HepG2 (cell line): ENCODE data around the gene CPSF7. TPM values are rescaled to one million over a fixed set of nuclear protein-coding genes. Genes with fewer than 3 reads are reported as not detected.

Source experiments
- DMAP1 ChIP-seq: IDR thresholded peaks from 2 replicates; pipeline ENCODE4 v1.6.1; 2016
- EZH2 ChIP-seq: conservative IDR thresholded peaks from 2 replicates; pipeline ENCODE4 v1.6.1; 2012; ENCODE audit warnings: mild to moderate bottlenecking, low read depth, low read length, moderate library complexity
- FOXK2 ChIP-seq: fragments of 450-650 bp; IDR thresholded peaks from 2 replicates; pipeline ENCODE4 v1.6.1; 2016
- HOXA9 ChIP-seq: sonication (generic); formaldehyde crosslinking; IDR thresholded peaks from 2 replicates; pipeline ENCODE4 v1.8.1; 2022; ENCODE audit warnings: missing genetic modification reagents, mild to moderate bottlenecking, moderate library complexity, borderline replicate concordance
- NFYB ChIP-seq: sonication (generic); formaldehyde crosslinking; IDR thresholded peaks from 2 replicates; pipeline ENCODE4 v1.4.0; 2020; ENCODE audit warnings: missing genetic modification reagents
- SALL2 ChIP-seq: sonication (generic); formaldehyde crosslinking; IDR thresholded peaks from 2 replicates; pipeline ENCODE4 v1.8.1; 2023; ENCODE audit warnings: mild to moderate bottlenecking, missing genetic modification reagents, inconsistent platforms
- SMARCC2 ChIP-seq: fragments of 450-650 bp; IDR thresholded peaks from 2 replicates; pipeline ENCODE4 v1.6.1; 2017; ENCODE audit warnings: antibody characterized with exemption, mild to moderate bottlenecking
- SPEN ChIP-seq: sonication (generic); formaldehyde crosslinking; IDR thresholded peaks from 2 replicates; pipeline ENCODE4 v1.5.1; 2020; ENCODE audit warnings: low read depth, mild to moderate bottlenecking, missing genetic modification reagents
- STAT5B ChIP-seq: sonication (generic); formaldehyde crosslinking; IDR thresholded peaks from 2 replicates; pipeline ENCODE4 v1.4.0; 2020; ENCODE audit warnings: missing genetic modification reagents
- ZKSCAN5 ChIP-seq: sonication (generic); formaldehyde crosslinking; IDR thresholded peaks from 2 replicates; pipeline ENCODE4 v1.5.1; 2020; ENCODE audit warnings: mild to moderate bottlenecking, missing genetic modification reagents
- ZNF24 ChIP-seq: fragments of 450-650 bp; IDR thresholded peaks from 2 replicates; pipeline ENCODE4 v1.6.1; 2017; ENCODE audit warnings: antibody characterized with exemption, mild to moderate bottlenecking
- ZNF570 ChIP-seq: sonication (generic); formaldehyde crosslinking; IDR thresholded peaks from 2 replicates; pipeline ENCODE4 v1.4.0; 2020; ENCODE audit warnings: mild to moderate bottlenecking, missing genetic modification reagents, borderline replicate concordance
- ZNF660 ChIP-seq: sonication (generic); formaldehyde crosslinking; IDR thresholded peaks from 2 replicates; pipeline ENCODE4 v1.5.1; 2020; ENCODE audit warnings: mild to moderate bottlenecking, low read depth, missing genetic modification reagents, borderline replicate concordance
- ZNF703 ChIP-seq: sonication (generic); formaldehyde crosslinking; IDR thresholded peaks from 2 replicates; pipeline ENCODE4 v1.5.1; 2020; ENCODE audit warnings: missing genetic modification reagents, mild to moderate bottlenecking, moderate library complexity, borderline replicate concordance
- ZNF720 ChIP-seq: sonication (generic); formaldehyde crosslinking; IDR thresholded peaks from 2 replicates; pipeline ENCODE4 v1.4.0; 2020; ENCODE audit warnings: missing genetic modification reagents
- ZNF746 ChIP-seq: sonication (generic); formaldehyde crosslinking; IDR thresholded peaks from 2 replicates; pipeline ENCODE4 v1.8.0; 2022; ENCODE audit warnings: mild to moderate bottlenecking, missing genetic modification reagents
- ZNF772 ChIP-seq: sonication (generic); formaldehyde crosslinking; IDR thresholded peaks from 2 replicates; pipeline ENCODE4 v1.5.0; 2020; ENCODE audit warnings: mild to moderate bottlenecking, missing genetic modification reagents
- polyA plus RNA-seq, 8 experiments: library from polyadenylated mRNA; depleted of rRNA in 3 of 8; stranded (reverse) in 7 of 8; unstranded in 1 of 8; fragments of >200 nt; fragmentation: Illumina TruSeq in 4 of 8; extraction: Trizol in 4 of 8; gene quantifications; 2 replicates each; pipeline versions ENCODE4 v1.2.1 to v1.2.3, GENCODE V29; 2011 to 2016; ENCODE audit warnings: low read depth in 4 of 8, missing spikeins in 1 of 8, mixed read lengths in 1 of 8; ENCODE audit not compliant: insufficient read depth in 1 of 8
- total RNA-seq, 5 experiments: library from RNA; depleted of rRNA; stranded (reverse); fragments of >200 nt; fragmentation: Illumina TruSeq; extraction: Trizol; gene quantifications; 2 replicates each; pipeline ENCODE4 v1.2.3, GENCODE V29; 2016; ENCODE audit warnings: low read depth in 1 of 5
- TF ChIP-seq, protein P1 (sequence below): IDR thresholded peaks from 2 replicates; pipeline ENCODE4 v1.6.1; 2016; ENCODE audit warnings: low read depth, borderline replicate concordance
- TF ChIP-seq, protein P2 (sequence below): sonication (generic); formaldehyde crosslinking; IDR thresholded peaks from 2 replicates; pipeline ENCODE4 v1.5.0; 2020; ENCODE audit warnings: mild to moderate bottlenecking, missing genetic modification reagents, borderline replicate concordance
- TF ChIP-seq, protein P3 (sequence below): sonication (generic); formaldehyde crosslinking; IDR thresholded peaks from 2 replicates; pipeline ENCODE4; 2020; ENCODE audit warnings: missing genetic modification reagents, mild to moderate bottlenecking, borderline replicate concordance
- TF ChIP-seq, protein P4 (sequence below): sonication (generic); formaldehyde crosslinking; IDR thresholded peaks from 2 replicates; pipeline ENCODE4 v1.8.1; 2023; ENCODE audit warnings: missing genetic modification reagents, inconsistent platforms, borderline replicate concordance

CPSF7 gene
- total and polyA plus RNA-seq, 2 of the 13 experiments (the other 11 are each of a cell fraction or from before 2014, with no cell fraction given): 34.1 to 36.8 TPM

DNA sequence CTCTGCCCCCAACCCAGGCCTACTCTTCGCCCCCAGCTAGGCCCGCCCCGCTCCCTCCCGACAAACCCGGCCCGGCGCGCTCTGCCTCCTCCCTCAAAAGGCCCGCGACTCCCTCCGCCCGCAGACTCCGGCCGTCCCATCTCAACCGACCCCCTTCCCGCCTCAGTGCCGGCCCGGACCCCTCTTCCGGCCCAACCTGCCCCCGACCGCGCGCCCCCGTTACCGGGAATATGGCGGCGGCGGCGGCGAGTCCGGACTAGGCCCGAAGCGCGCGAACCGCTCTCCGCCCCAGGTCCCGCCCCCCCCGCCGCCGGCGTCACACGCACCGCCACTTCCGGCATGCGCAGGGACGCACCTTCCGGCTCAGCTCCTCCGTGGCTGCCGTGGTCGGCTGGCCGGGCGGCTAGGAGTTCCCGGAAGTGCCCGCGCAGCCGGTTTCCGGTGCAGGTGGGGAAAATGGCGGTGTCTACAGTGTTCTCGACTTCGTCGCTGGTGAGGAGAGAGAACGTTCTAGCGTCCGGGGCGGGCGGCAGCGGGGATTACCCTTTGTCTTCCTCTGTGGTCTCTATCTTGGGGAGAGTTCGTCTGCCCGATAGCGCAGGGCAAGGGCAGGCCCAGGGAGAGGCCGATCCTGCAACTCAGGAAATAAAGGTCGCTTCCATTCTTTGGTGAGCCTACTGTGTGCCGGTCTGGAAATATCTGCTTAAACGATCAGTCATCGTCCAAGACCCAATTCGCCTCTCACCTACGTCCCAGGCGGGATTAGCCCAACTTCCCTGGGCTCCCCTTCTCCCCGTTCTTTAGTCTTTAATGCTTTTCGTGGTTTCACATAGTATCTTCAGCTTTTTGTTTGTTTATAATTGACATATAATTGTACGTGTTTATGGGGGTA is at the start of gene CPSF7, which contains the start of gene SDHAF2 (continued):
- TF ChIP-seq SALL2 (peak; percentile 66), HOXA9 (CRISPR knock-in tag) (no peak), ZNF570 (CRISPR knock-in tag) (no peak), FOXK2 (no peak), ZNF24 (no peak), SMARCC2 (no peak), EZH2 (no peak), ZNF703 (no peak), DMAP1 (CRISPR knock-in tag) (peak; percentile 91), SPEN (peak; percentile 94), STAT5B (no peak; the same call in 1 of the 2 replicates), ZNF772 (peak; percentile 55), ZNF720 (CRISPR knock-in tag) (no peak), ZNF660 (CRISPR knock-in tag) (0 out of 2 replicates have a peak, but pooled peaks have one; percentile 11), NFYB (CRISPR knock-in tag) (peak; percentile 34; the same call in 1 of the 2 replicates), ZNF746 (CRISPR knock-in tag) (no peak), ZKSCAN5 (CRISPR knock-in tag) (0 out of 2 replicates have a peak, but pooled peaks have one; percentile 22)
- TF ChIP-seq, protein P1, sequence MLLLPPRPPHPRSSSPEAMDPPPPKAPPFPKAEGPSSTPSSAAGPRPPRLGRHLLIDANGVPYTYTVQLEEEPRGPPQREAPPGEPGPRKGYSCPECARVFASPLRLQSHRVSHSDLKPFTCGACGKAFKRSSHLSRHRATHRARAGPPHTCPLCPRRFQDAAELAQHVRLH (CRISPR knock-in tag): 0 out of 2 replicates have a peak, but pooled peaks have one; percentile 40
- TF ChIP-seq, protein P2, sequence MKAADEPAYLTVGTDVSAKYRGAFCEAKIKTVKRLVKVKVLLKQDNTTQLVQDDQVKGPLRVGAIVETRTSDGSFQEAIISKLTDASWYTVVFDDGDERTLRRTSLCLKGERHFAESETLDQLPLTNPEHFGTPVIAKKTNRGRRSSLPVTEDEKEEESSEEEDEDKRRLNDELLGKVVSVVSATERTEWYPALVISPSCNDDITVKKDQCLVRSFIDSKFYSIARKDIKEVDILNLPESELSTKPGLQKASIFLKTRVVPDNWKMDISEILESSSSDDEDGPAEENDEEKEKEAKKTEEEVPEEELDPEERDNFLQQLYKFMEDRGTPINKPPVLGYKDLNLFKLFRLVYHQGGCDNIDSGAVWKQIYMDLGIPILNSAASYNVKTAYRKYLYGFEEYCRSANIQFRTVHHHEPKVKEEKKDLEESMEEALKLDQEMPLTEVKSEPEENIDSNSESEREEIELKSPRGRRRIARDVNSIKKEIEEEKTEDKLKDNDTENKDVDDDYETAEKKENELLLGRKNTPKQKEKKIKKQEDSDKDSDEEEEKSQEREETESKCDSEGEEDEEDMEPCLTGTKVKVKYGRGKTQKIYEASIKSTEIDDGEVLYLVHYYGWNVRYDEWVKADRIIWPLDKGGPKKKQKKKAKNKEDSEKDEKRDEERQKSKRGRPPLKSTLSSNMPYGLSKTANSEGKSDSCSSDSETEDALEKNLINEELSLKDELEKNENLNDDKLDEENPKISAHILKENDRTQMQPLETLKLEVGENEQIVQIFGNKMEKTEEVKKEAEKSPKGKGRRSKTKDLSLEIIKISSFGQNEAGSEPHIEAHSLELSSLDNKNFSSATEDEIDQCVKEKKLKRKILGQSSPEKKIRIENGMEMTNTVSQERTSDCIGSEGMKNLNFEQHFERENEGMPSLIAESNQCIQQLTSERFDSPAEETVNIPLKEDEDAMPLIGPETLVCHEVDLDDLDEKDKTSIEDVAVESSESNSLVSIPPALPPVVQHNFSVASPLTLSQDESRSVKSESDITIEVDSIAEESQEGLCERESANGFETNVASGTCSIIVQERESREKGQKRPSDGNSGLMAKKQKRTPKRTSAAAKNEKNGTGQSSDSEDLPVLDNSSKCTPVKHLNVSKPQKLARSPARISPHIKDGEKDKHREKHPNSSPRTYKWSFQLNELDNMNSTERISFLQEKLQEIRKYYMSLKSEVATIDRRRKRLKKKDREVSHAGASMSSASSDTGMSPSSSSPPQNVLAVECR (CRISPR knock-in tag): peak; percentile 94; the same call in 1 of the 2 replicates
- TF ChIP-seq, protein P3, sequence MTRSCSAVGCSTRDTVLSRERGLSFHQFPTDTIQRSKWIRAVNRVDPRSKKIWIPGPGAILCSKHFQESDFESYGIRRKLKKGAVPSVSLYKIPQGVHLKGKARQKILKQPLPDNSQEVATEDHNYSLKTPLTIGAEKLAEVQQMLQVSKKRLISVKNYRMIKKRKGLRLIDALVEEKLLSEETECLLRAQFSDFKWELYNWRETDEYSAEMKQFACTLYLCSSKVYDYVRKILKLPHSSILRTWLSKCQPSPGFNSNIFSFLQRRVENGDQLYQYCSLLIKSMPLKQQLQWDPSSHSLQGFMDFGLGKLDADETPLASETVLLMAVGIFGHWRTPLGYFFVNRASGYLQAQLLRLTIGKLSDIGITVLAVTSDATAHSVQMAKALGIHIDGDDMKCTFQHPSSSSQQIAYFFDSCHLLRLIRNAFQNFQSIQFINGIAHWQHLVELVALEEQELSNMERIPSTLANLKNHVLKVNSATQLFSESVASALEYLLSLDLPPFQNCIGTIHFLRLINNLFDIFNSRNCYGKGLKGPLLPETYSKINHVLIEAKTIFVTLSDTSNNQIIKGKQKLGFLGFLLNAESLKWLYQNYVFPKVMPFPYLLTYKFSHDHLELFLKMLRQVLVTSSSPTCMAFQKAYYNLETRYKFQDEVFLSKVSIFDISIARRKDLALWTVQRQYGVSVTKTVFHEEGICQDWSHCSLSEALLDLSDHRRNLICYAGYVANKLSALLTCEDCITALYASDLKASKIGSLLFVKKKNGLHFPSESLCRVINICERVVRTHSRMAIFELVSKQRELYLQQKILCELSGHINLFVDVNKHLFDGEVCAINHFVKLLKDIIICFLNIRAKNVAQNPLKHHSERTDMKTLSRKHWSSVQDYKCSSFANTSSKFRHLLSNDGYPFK (CRISPR knock-in tag): peak; percentile 93; the same call in 1 of the 2 replicates
- TF ChIP-seq, protein P4, sequence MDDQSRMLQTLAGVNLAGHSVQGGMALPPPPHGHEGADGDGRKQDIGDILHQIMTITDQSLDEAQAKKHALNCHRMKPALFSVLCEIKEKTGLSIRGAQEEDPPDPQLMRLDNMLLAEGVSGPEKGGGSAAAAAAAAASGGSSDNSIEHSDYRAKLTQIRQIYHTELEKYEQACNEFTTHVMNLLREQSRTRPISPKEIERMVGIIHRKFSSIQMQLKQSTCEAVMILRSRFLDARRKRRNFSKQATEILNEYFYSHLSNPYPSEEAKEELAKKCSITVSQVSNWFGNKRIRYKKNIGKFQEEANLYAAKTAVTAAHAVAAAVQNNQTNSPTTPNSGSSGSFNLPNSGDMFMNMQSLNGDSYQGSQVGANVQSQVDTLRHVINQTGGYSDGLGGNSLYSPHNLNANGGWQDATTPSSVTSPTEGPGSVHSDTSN (CRISPR knock-in tag): 0 out of 2 replicates have a peak, but pooled peaks have one; percentile 68
